NCI-H128 (cell line): ENCODE data around the gene MAML1.
"Not testable (repeated sequence)": the region's sequence is repeated elsewhere in the genome, so short reads cannot be mapped to it uniquely, and the experiment has no call there.

Source experiments
- DNase-seq: peaks from one replicate; lab custom pipeline; 2025; ENCODE audit not compliant: unreplicated experiment; lab: John Stamatoyannopoulos, UW

MAML1 gene, protein sequence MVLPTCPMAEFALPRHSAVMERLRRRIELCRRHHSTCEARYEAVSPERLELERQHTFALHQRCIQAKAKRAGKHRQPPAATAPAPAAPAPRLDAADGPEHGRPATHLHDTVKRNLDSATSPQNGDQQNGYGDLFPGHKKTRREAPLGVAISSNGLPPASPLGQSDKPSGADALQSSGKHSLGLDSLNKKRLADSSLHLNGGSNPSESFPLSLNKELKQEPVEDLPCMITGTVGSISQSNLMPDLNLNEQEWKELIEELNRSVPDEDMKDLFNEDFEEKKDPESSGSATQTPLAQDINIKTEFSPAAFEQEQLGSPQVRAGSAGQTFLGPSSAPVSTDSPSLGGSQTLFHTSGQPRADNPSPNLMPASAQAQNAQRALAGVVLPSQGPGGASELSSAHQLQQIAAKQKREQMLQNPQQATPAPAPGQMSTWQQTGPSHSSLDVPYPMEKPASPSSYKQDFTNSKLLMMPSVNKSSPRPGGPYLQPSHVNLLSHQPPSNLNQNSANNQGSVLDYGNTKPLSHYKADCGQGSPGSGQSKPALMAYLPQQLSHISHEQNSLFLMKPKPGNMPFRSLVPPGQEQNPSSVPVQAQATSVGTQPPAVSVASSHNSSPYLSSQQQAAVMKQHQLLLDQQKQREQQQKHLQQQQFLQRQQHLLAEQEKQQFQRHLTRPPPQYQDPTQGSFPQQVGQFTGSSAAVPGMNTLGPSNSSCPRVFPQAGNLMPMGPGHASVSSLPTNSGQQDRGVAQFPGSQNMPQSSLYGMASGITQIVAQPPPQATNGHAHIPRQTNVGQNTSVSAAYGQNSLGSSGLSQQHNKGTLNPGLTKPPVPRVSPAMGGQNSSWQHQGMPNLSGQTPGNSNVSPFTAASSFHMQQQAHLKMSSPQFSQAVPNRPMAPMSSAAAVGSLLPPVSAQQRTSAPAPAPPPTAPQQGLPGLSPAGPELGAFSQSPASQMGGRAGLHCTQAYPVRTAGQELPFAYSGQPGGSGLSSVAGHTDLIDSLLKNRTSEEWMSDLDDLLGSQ

DNA sequence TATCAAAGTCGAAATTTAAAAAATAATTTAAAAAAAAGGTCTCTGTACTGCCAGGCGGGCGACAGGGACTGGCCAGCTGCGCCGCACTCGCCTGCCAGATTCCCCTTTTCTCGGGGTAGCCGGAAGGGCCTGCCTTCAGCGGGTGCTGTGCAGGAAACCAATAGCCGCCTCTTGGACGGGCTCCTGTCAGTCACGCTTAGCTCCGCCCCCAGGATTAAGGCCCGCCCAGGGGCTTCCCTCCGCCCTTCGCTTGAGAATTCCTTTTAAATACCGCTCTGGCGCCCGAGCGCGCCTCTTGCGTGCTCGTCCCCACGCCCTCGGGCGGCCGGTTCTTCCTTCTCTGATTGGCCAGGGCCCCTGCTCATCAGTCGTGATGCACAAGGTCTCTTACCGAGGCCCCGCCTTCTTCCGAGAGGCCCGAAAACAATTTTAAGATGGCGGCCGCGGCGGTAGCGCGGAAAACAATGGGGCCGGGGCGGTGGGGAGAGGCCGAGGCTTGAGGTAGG is at the start of gene MAML1:
MAML1 (plus strand) TSS at position 411 of the 506 bp plus-strand sequence. CDS start 291 bp downstream, outside the sequence.
- peak; percentile 95 for DNase-seq

DNA sequence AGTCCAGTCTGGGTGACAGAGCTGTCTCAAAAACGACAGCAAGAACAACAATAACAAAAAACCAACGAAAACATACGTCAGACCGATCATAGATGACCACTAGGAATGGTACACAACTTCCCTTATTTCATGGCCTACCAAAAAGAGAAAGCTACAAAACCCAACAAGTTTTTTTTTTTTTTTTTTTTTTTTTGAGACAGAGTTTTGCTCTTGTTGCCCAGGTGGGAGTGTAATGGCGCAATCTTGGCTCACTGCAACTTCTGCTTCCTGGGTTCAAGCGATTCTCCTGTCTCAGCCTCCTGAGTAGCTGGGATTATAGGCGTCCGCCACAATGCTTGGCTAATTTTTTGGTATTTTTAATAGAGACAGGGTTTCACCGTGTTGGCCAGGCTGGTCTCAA is 43.4 kb upstream of the MAML1 start:
- DNase-seq = not testable (repeated sequence)

DNA sequence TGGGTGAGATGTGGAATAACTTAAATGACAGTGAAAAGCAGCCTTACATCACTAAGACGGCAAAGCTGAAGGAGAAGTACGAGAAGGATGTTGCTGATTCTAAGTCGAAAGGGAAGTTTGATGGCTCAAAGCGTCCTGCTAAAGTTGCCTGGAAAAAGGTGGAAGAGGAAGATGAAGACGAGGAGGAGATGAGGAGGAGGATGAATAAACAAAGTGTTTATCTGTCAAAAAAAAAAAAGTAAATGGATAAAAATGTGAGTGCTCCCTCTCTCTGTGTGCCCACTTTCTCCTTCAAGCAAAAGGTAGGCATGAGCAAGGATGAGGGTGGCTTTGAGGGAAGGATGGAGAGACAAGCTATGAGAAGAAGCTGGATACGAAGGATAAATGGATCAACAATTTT is 38.1 kb upstream of the MAML1 start:
- DNase-seq = no peak

DNA sequence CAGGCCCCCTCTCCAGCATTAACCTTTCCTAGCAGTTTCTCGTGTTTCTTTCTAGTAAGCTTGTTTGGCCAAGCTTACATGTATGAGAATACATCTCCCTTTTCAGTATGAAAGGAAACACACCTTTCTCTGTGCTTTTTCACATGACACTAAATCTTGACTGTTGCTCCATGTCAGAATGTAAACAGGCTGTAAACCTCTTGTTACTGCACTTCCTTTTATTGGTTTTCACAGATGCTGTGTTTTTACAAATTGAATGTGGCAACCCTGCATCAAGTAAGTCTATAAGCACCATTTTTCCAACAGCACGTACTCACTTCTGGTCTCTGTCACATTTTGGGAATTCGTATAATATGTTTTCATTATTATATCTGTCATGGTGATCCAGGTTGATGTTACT is 36.0 kb upstream of the MAML1 start:
- DNase-seq = no peak

DNA sequence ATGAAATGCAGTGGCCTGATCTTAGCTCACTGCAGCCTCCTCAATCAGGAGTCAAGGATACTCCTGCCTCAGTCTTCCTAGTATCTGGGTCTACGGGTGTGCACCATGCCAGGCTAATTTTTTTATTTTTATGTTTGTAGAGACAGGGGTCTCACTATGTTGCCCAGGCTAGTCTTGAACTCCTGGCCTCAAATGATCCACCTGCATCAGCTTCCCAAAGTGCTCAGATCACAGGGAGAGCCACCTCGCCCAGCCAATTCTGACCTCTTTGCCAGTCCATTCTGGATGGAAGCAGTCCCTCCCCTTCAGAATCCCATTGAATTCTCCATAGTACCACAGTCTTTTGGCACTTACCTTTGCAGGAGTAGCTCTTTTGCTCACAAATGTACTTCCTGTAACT is 35.5 kb upstream of the MAML1 start:
- no peak for DNase-seq

DNA sequence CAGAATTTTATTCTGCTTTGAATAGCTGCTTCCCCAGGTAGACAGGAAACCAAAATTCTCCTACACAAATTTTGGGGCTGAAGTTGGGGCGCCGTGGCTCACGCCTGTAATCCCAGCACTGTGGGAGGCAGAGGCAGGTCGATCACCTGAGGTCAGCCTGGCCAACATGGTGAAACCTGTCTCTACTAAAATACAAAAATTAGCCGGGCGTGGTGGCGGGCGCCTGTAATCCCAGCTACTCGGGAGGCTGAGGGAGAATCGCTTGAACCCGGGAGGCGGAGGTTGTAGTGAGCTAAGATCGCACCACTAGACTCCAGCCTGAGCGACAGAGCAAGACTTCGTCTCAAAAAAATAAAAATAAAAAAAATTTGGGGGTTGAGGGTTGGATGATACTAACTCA is 35.1 kb upstream of the MAML1 start:
- DNase-seq = not testable (repeated sequence)

DNA sequence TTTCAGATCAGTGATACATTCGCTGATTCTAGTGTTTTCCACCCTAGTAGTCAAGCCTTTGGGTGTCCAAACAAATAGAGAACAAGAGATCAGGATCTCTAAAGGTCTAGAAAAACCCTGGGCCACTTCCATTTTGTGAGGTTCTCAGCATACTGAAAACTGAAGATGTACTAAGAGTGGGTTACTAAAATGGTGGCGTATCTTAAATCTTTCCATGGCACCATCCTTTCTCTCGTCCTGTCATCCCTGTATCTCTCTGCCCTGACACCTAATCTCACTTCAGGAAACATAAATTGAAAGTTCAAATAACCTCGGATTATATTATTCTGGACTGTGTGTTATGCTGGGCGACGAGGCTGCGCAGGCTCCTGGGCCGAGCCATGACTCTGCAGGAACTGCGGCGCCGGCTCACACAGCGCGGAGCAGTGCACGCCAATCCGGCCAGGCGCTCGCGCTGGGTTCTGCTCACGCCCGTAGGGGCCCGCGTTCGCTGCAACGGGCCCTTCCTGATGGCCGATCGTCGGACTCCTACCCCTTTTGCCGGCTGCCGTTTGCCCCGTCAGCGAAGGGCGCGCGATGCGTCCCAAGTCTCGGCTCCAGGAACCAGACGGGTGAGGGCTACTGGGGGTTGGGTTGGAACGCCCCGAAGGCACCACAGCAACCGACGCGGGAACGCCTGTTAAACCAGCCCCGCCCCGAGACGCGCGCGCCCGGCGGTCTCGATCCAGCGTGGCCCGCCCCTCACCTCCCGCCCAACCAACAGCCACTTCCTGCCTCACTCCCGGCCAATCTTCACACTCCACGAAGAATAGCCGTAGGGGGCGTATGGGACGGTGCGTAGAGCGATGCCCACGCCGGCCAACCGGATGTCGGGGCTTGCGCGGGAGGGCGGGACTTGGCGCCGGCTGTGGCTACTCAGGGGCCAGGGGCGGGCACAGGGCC is 34.4 kb upstream of the MAML1 start:
- DNase-seq = peak; percentile 93

DNA sequence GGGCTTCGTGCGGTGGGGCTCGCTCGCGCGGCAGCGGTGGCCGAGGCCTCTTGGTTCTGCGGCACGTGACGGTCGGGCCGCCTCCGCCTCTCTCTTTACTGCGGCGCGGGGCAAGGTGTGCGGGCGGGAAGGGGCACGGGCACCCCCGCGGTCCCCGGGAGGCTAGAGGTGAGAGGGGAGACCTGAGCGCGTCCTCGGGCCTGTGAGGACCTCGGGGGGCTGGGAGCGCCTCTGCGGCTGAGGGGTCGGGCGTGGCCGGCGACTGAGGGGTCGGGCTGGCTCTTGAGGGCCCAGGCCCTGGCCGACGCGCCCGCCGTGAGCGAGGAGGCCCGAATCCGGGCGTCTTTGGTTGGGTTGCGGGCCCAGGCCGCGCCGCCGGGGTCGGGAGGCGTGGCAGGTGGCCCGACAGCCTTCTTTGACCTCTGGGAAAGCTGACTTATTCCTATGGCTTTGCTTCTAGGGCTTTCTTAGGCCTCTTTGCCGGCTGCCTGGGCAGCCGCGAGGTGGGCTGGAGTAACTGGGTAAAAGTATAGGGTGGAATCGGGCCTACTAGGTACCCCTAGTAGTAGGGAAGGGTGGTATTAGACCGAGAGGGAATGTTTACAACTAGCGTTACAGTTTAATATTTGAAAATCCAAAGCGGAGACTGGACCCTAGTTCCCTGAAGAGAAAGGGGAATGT is 33.5 kb upstream of the MAML1 start, which contains the start of gene CANX:
CANX (plus strand) TSS at position 33 of the 681 bp plus-strand sequence. CDS start 6,715 bp downstream, outside the sequence.
- no peak for DNase-seq

DNA sequence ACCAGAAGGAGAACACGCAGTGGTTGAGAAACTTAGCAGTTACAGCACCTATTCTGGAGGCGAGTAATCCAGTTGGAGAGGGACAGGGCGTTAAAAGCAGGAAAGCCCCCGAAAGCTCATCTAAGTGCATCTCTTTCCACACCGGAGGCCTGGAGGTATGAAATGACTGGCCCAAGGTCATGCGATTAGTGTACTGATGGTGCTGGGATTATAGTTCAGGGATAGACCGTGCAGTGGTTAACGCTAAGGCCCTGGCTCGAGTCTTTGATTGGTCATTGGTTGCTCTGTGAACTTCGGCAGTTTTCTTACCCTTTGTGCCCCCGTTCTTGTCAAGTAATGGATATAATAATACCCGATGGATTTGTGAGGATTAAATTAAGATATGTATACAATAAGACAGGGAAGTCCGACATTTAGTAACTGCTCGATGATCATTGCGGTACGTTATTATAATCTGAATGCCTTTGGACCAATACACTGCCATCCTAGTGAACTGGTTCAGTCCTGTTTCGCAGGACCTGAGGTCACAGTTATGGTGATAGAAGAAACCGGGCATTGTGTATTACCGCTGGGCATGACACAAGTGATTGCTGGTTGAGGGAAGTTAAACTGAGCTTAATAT is 32.9 kb upstream of the MAML1 start:
- DNase-seq = no peak

DNA sequence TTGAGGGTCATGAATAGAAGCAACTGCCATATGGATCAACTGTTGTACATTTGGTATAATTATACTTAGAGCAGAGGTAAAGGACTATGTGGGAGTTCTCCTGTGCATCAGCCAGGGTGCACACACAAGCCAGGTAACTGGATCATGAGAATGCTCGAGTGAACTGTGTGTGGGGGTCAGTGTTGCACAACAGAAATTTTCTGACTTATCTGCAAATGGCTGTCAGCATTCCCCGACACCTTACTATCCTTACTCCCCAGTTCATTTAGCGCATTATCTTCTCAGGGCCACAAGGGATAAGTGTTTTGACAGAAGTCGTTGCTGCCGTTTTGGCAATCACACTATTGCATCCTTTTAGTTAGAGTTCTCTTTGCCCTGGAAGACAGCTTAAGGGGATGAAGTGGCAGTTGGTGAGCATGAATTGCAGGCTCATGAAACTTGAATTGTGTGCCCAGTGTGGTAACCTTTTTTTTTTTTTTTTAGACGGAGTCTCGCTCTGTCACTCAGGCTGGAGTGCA is 32.2 kb upstream of the MAML1 start:
- no peak for DNase-seq

DNA sequence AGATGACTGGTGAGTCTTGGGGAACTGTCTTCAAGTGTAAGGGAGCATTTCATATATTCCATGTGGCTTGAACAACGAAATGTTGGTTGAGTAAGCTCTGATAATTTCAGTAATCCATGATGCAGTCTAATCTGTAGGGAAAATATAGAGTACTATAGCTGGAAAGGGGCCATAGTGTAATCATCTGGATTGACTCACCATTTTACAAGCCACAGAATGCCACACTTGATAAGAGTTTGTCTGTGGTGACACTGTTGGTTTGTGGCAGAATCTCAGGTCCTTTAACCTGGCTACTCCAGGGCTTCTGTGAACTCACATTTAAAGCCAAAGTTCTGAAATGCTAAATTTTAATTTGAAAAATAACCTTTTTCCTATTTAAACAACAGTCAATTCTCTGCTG is 16.3 kb upstream of the MAML1 start:
- DNase-seq = no peak

DNA sequence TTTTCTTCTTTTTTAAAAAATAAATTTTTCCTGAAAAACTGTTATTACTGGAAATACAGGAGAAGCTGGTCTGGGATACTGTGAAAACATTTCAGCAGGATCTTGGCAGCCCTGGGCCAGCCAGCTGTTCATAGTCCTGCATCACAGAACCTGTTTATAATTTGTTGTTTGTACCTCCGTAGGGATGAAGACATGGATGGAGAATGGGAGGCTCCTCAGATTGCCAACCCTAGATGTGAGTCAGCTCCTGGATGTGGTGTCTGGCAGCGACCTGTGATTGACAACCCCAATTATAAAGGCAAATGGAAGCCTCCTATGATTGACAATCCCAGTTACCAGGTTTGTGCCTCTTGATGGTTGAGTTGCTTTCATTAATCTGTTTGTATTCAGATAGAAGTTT is 12.4 kb upstream of the MAML1 start:
- no peak for DNase-seq

DNA sequence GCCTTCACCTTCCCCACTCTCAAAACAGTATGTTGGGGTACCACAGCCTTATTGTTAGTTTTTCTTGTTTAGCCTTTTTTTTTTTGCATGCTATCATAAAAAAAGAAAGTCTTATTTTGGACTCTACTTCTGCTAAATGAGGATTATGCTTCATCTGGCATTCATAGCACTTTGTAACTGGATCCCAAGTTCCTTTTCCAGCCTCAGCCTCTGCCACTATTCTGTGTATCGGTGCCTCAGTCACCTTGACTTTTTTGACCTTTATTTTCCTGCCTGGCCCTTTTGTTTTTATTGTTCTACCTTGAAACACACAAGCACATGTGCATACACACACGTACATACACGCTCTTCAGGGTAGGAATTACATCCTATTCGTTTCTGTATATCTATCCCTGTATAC is 8.5 kb upstream of the MAML1 start:
- no peak for DNase-seq

DNA sequence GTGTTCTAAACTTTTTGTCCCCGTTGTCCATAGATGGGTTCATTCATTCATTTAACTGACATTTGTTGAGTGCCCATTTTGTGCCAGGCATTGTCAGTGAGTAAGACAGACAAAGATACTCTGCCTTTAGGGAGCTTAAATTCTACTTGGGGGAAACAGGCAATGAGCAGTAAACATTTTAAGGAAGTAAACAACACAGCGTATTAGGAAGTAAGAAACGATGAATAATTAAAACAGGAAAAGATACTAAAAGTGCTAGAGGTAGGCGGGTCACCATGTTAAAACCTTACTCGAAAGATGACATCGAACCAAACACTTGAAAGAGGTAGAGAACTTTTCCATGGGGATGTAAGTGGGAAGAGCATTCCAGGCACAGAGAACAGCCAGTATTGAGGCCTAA is 5.5 kb upstream of the MAML1 start:
- DNase-seq = no peak

DNA sequence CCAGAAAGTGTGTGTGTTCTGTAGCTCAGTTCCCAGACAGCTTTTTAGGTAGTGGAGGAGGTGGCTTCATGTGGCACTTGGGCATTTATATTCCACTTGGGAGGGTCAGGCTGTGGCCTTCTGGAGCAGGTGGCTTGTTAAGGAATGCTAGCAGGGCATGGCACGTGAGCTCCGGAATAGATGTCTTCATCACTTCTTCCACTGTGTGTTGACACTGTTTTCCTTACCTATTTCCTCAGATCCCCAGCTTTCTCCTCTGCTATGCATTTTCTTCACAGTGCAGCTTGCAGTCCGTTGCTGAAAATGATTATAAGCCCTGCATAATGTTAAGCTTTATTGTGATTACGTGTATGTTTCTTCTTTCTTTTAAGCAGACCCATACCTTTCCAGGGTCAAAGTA is 3.3 kb upstream of the MAML1 start:
- DNase-seq = no peak

DNA sequence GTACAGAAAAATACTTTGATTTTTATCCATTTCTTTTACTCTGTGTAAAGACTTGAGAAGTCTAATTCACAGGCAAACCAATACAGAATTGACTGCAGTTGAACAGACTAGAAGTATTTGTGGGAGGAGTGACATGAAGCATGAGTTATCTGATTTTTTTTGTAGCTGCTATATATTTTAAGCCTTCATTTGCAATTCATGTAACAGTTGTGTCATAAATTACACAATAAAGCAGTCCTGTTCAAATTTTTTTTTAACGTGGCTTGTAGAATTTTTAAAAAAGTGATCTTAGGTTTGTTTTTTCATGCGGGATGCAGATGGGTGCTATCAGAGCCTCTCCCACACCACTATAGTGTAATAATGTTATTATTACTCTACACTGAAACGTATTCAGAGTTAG is 2.9 kb upstream of the MAML1 start:
- no peak for DNase-seq

DNA sequence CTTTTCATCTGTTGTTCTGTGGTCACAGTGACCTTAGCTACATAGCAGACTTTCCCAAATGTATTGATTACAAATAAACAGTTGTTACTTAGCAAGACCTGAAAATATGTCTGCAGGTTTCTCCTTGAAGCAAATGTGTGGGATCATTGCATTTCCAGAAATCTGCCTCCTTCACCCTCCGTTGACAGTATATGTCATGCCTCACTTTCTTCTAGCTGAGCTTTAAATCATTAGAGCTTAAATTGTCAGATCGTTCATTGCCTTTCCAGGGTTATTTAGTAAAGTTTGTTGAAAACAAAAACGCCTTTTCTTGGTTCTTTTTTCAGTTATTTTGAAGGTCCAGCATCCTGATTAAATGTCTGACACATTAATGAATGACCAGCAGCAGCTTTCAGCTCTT is 2.3 kb upstream of the MAML1 start:
- DNase-seq = no peak

DNA sequence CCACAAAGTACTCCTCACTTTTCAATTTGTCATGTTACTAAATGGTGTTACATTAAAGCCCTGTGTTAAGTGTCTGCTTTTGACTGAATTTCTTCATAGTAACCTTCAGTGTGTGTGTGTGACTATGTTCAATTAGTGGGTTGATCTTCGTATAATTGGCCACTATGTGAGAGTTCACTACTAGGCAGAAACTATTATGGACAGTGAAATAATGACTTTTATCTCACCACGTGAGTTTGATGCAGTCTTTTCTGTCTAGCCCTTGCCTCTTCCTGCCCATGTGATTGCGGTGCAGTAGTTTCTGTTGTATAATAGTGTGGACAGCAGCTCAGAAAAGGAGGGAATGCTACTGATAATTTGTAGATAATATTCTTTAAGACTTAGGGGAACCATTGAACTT is 1.8 kb upstream of the MAML1 start:
- DNase-seq = no peak

DNA sequence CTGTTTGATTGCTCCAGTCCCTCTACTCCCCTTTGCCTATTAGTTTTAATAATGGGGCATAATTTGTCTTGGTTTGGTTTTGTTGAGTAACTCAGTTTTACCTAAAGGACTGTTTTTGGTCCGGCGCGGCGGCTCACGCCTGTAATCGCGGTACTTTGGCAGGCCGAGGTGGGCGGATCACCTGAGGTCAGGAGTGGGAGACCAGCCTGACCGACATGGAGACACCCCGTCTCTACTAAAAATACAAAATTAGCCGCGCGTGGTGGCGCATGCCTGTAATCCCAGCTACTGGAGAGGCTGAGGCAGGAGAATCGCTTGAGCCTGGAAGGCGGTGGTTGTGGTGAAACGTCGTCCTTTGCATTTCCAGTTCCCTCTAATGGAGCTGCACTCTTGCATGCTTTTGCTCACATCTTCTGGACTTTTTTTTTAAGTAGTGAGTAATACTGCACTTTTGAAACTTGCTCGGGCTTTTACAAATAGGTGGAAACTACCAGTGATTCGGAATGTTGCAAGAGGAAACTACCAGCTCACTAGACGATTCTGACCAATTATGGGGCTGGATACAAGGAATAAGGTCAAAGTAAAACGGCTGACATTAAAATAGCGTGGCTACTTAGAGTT is 721 bp upstream of the MAML1 start:
- DNase-seq = no peak
